CD14-positive monocyte (primary cell): Measurements from ENCODE around the gene INPP5A. TPM values are rescaled to one million over a fixed set of nuclear protein-coding genes. Genes with fewer than 3 reads are reported as not detected.

Source experiments
- DNase-seq, 3 donors: peaks; one replicate each; pipeline ENCODE4 v3.0.0-alpha.2; 2011 to 2022
- H2AFZ ChIP-seq: 2 replicates; pipeline ENCODE4 v1.6.0; 2012; ENCODE audit warnings: mild to moderate bottlenecking, low read depth, low read length, inconsistent platforms; ENCODE audit not compliant: insufficient read depth, poor library complexity, severe bottlenecking
- H3K27ac ChIP-seq, 2 donors: 1 replicate in 1 of 2; 2 replicates in 1 of 2; pipeline ENCODE4 v1.5.1; 2012 to 2013; ENCODE audit warnings: low read length in 2 of 2, control low read depth in 1 of 2, inconsistent platforms in 1 of 2, low read depth in 1 of 2, mild to moderate bottlenecking in 1 of 2
- H3K27me3 ChIP-seq, 2 donors: one replicate each; pipeline versions ENCODE4 v1.6.0 to v1.6.1; 2011 to 2013; ENCODE audit warnings: low read length in 2 of 2; ENCODE audit not compliant: control insufficient read depth in 2 of 2, insufficient read depth in 2 of 2
- H3K36me3 ChIP-seq, 2 donors: replicated peaks in 1 of 2; 1 replicate in 1 of 2; 2 replicates in 1 of 2; pipeline versions ENCODE4 v1.5.1 to v1.6.1; 2012 to 2013; ENCODE audit warnings: low read length in 2 of 2, control low read depth in 1 of 2, inconsistent platforms in 1 of 2, mild to moderate bottlenecking in 1 of 2; ENCODE audit not compliant: insufficient read depth in 2 of 2, control insufficient read depth in 1 of 2
- H3K4me1 ChIP-seq, 2 donors: 1 replicate in 1 of 2; 2 replicates in 1 of 2; pipeline versions ENCODE4 v1.5.1 to v1.6.1; 2012 to 2013; ENCODE audit warnings: low read length in 2 of 2, control low read depth in 1 of 2, inconsistent platforms in 1 of 2, mild to moderate bottlenecking in 1 of 2, moderate library complexity in 1 of 2; ENCODE audit not compliant: insufficient read depth in 2 of 2, control insufficient read depth in 1 of 2
- H3K4me2 ChIP-seq: replicated peaks from 2 replicates; pipeline ENCODE3; 2012; ENCODE audit warnings: low read length, moderate library complexity, mild to moderate bottlenecking; ENCODE audit not compliant: poor library complexity, severe bottlenecking; ENCODE audit errors: extremely low read depth
- H3K4me3 ChIP-seq, 3 experiments: fragments of 200-600 bp in 1 of 3; sonication (generic) in 1 of 3; replicated peaks in 1 of 3; 1 replicate in 2 of 3; 2 replicates in 1 of 3; pipeline ENCODE4 v1.5.1; 2011 to 2013; ENCODE audit warnings: low read length in 3 of 3, mild to moderate bottlenecking in 3 of 3, control low read depth in 2 of 3, low read depth in 2 of 3, inconsistent platforms in 1 of 3, moderate library complexity in 1 of 3
- H3K79me2 ChIP-seq: 2 replicates; pipeline ENCODE4 v1.6.0; 2012; ENCODE audit warnings: mild to moderate bottlenecking, control low read depth, inconsistent platforms, low read length, moderate library complexity; ENCODE audit not compliant: insufficient read depth
- H3K9ac ChIP-seq: 2 replicates; pipeline ENCODE4 v1.6.0; 2017; ENCODE audit warnings: low read length, mild to moderate bottlenecking; ENCODE audit not compliant: insufficient read depth, poor library complexity, severe bottlenecking
- H3K9me3 ChIP-seq, 2 donors: replicated peaks in 1 of 2; 1 replicate in 1 of 2; 2 replicates in 1 of 2; pipeline versions ENCODE4 v1.5.1 to v1.6.1; 2012 to 2013; ENCODE audit warnings: low read length in 2 of 2, control low read depth in 1 of 2; ENCODE audit not compliant: control insufficient read depth in 1 of 2, insufficient read depth in 1 of 2
- H4K20me1 ChIP-seq: 2 replicates; pipeline ENCODE4 v1.6.0; 2012; ENCODE audit warnings: mild to moderate bottlenecking, low read length, control low read depth, moderate library complexity; ENCODE audit not compliant: insufficient read depth
- H3K27ac Mint-ChIP-seq, 7 donors: one replicate each; pipeline ENCODE4 v1.8.0; 2020; ENCODE audit warnings: mild to moderate bottlenecking in 7 of 7, mixed read lengths in 7 of 7, moderate library complexity in 6 of 7, inconsistent platforms in 2 of 7
- H3K27me3 Mint-ChIP-seq, 3 donors: one replicate each; pipeline ENCODE4 v1.8.0; 2021 to 2022; ENCODE audit warnings: low read depth in 3 of 3, mild to moderate bottlenecking in 3 of 3, mixed read lengths in 3 of 3, moderate library complexity in 3 of 3, inconsistent platforms in 1 of 3
- H3K36me3 Mint-ChIP-seq, 2 donors: one replicate each; pipeline ENCODE4 v1.8.0; 2020; ENCODE audit warnings: mixed read lengths in 2 of 2, inconsistent platforms in 1 of 2, mild to moderate bottlenecking in 1 of 2
- H3K4me1 Mint-ChIP-seq: one replicate; pipeline ENCODE4 v1.8.0; 2020; ENCODE audit warnings: mild to moderate bottlenecking, mixed read lengths
- H3K4me3 Mint-ChIP-seq, 2 donors: one replicate each; pipeline ENCODE4 v1.8.0; 2020; ENCODE audit warnings: mild to moderate bottlenecking in 2 of 2, mixed read lengths in 2 of 2, moderate library complexity in 1 of 2
- H3K9me3 Mint-ChIP-seq, 7 donors: one replicate each; pipeline ENCODE4 v1.8.0; 2020 to 2022; ENCODE audit warnings: mixed read lengths in 7 of 7, mild to moderate bottlenecking in 6 of 7, moderate library complexity in 6 of 7, inconsistent platforms in 2 of 7
- CTCF ChIP-seq: fragments of 200-600 bp; IDR thresholded peaks from one replicate; pipeline ENCODE4 v1.8.0; 2022; ENCODE audit warnings: antibody characterized with exemption, mild to moderate bottlenecking
- WGBS: methylation state at CpG from one replicate; pipeline ENCODE4 v1.1.5; 2013; ENCODE audit warnings: missing lambda C conversion rate; ENCODE audit not compliant: insufficient coverage; 5-methylcytosine and 5-hydroxymethylcytosine counted together
- intact Hi-C, 2 donors: fragments of 100-400 bp; cut with micrococcal nuclease; formaldehyde crosslinking; loops; one replicate each; pipeline versions ENCODE4 v1.15.0 to v1.15.1; 2023
- polyA plus RNA-seq, 3 donors: library from polyadenylated mRNA; depleted of rRNA in 1 of 3; unstranded in 2 of 3; stranded (reverse) in 1 of 3; fragments of 300-500 nt in 2 of 3; fragments of >200 nt in 1 of 3; fragmentation: Illumina TruSeq in 2 of 3; gene quantifications; 1 replicate in 2 of 3; 2 replicates in 1 of 3; pipeline ENCODE4 v1.2.3, GENCODE V29; 2012 to 2021

INPP5A gene
- polyA plus RNA-seq, 3 donors, result 0.87 to 17.2 (median 2.9) TPM

DNA sequence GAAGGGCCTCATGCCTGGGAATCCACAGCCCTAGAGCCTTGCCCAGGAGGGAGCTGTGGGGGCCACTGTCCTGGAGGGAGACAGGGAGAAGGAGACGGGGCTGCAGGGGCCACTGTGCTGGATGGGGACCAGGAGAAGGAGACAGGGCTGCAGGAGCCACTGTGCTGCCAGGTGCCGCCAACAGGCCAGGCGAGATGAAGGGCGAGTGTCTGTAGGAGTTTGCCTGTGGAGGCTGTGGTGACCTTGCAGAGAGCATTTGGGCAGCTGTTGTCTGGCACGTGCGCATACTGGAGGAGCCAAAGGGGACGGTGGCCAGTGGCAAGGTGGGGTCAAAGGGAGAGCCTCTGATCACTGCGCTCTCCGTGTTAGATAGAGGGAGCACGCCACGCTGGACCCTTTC, 169.1 kb downstream of the INPP5A start:
- no peak for DNase-seq
- Histone ChIP-seq H3K27me3 (no peaks in the 10 kb centered on the region), H4K20me1 (no peaks in the 10 kb centered on the region), H3K4me2 (no peak overlapping the region), H3K9ac (no peak overlapping the region), H3K36me3 (peaks cover 57 to 79% of the 10 kb centered on the region in 2 donors), H3K9me3 (peaks cover 16 to 44% of the 10 kb centered on the region in 2 donors), H2AFZ (no peak overlapping the region), H3K27ac (no peak overlapping the region), H3K4me1 (no peaks in the 10 kb centered on the region), H3K4me3 (no peak overlapping the region), H3K79me2 (no peaks in the 10 kb centered on the region)
- 99% methylated on average over 6 of the region's 11 CpGs for WGBS
- peaks cover 24 to 38% (median 29%) of the 10 kb centered on the region in 7 donors for H3K9me3 Mint-ChIP-seq
- H3K36me3 Mint-ChIP-seq, result peaks cover 69 to 87% of the 10 kb centered on the region in 2 donors
- no peak overlapping the region for H3K27ac Mint-ChIP-seq
- H3K4me1 Mint-ChIP-seq, result no peaks in the 10 kb centered on the region
- H3K27me3 Mint-ChIP-seq, result no peaks in the 10 kb centered on the region
- H3K4me3 Mint-ChIP-seq, result no peak overlapping the region
- no peak for TF ChIP-seq CTCF
- intact Hi-C loops, result no loop called here

GRCh38 chr10:132707121-132707775, 169.7 kb downstream of the INPP5A start:
- Histone ChIP-seq H3K27ac (no peak overlapping the region), H3K4me1 (no peaks in the 10 kb centered on the region), H3K9me3 (peaks cover 16 to 41% of the 10 kb centered on the region in 2 donors), H3K9ac (no peak overlapping the region), H2AFZ (no peak overlapping the region), H3K79me2 (no peaks in the 10 kb centered on the region), H3K27me3 (no peaks in the 10 kb centered on the region), H4K20me1 (no peaks in the 10 kb centered on the region), H3K4me2 (no peak overlapping the region), H3K4me3 (no peak overlapping the region), H3K36me3 (peaks cover 62 to 81% of the 10 kb centered on the region in 2 donors)
- DNase-seq, result no peak
- no peak overlapping the region for H3K4me3 Mint-ChIP-seq
- H3K9me3 Mint-ChIP-seq, result peaks cover 25 to 38% (median 29%) of the 10 kb centered on the region in 7 donors
- no peaks in the 10 kb centered on the region for H3K4me1 Mint-ChIP-seq
- over 99% methylated on average over 10 of the region's 14 CpGs for WGBS
- H3K27ac Mint-ChIP-seq, result peak overlapping the region in 2 of 7 donors; percentile 27 to 35
- no peaks in the 10 kb centered on the region for H3K27me3 Mint-ChIP-seq
- H3K36me3 Mint-ChIP-seq, result peaks cover 74 to 89% of the 10 kb centered on the region in 2 donors
- intact Hi-C loops, result no loop called here
- no peak for TF ChIP-seq CTCF
